ENCODE results near the gene NACC2.

DNA sequence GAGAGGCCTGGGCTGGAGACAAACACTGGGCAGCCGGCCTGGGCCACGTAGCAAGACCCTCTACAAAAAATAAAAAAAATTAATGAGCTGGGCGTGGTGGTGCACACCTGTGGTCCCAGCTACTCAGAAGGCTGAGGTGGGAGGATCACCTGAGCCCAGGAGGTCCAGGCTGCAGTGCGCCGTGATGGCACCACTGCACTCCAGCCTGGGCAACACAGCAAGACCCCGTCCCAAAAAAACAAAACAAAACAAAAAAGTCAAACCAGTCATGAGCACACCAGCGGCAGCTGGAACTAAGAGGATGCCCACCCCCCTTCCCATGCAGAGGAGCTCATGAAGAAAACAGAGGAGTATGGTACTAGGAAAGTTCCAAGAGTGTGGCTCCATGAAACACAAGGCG, 131.8 kb downstream of the NACC2 start:
- TF ChIP-seq, protein P1, sequence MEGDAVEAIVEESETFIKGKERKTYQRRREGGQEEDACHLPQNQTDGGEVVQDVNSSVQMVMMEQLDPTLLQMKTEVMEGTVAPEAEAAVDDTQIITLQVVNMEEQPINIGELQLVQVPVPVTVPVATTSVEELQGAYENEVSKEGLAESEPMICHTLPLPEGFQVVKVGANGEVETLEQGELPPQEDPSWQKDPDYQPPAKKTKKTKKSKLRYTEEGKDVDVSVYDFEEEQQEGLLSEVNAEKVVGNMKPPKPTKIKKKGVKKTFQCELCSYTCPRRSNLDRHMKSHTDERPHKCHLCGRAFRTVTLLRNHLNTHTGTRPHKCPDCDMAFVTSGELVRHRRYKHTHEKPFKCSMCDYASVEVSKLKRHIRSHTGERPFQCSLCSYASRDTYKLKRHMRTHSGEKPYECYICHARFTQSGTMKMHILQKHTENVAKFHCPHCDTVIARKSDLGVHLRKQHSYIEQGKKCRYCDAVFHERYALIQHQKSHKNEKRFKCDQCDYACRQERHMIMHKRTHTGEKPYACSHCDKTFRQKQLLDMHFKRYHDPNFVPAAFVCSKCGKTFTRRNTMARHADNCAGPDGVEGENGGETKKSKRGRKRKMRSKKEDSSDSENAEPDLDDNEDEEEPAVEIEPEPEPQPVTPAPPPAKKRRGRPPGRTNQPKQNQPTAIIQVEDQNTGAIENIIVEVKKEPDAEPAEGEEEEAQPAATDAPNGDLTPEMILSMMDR (IDR thresholded peaks at IDR 0.05): no peak
- no peak for TF ChIP-seq POLR2A (IDR thresholded peaks at IDR 0.05)

All from right lobe of liver (tissue), 4 donors.